Thyroid gland (tissue), 4 donors: ENCODE results near the gene CD22. TPM values are rescaled to one million over a fixed set of nuclear protein-coding genes. Genes with fewer than 3 reads are reported as not detected.

Source experiments
- DNase-seq, 2 donors: peaks; one replicate each; pipeline ENCODE4 v3.0.0-alpha.2; 2019
- H3K27ac ChIP-seq, 3 donors: fragments of 200-600 bp; sonication (generic); 1 replicate in 2 of 3; 2 replicates in 1 of 3; pipeline ENCODE4 v1.5.1; 2016 to 2019; ENCODE audit warnings: mild to moderate bottlenecking in 1 of 3, moderate library complexity in 1 of 3
- H3K27me3 ChIP-seq: fragments of 200-600 bp; sonication (generic); one replicate; pipeline ENCODE4 v1.5.1; 2019
- H3K36me3 ChIP-seq, 2 donors: fragments of 200-600 bp; sonication (generic); one replicate each; pipeline ENCODE4 v1.5.1; 2016 to 2019
- H3K4me1 ChIP-seq, 2 donors: fragments of 200-600 bp; sonication (generic); one replicate each; pipeline ENCODE4 v1.5.1; 2017 to 2019
- H3K4me3 ChIP-seq, 3 donors: fragments of 200-600 bp; sonication (generic); replicated peaks in 1 of 3; 1 replicate in 2 of 3; 2 replicates in 1 of 3; pipeline ENCODE4 v1.5.1; 2016; ENCODE audit warnings: mild to moderate bottlenecking in 1 of 3
- H3K9me3 ChIP-seq: fragments of 200-600 bp; sonication (generic); one replicate; pipeline ENCODE4 v1.5.1; 2017
- CTCF ChIP-seq, 6 experiments: fragments of 200-600 bp in 3 of 6; fragments of 450-650 bp in 3 of 6; sonication (generic) in 3 of 6; IDR thresholded peaks; one replicate each; pipeline ENCODE4 v1.5.1; 2016 to 2019; ENCODE audit warnings: antibody characterized with exemption in 6 of 6, mild to moderate bottlenecking in 2 of 6, inconsistent platforms in 1 of 6, moderate library complexity in 1 of 6
- POLR2A ChIP-seq, 2 donors: fragments of 450-650 bp; IDR thresholded peaks; one replicate each; pipeline ENCODE4 v1.6.1; 2017; ENCODE audit warnings: antibody characterized with exemption in 2 of 2, mild to moderate bottlenecking in 2 of 2, moderate library complexity in 1 of 2
- WGBS, 2 donors: methylation state at CpG; one replicate each; pipeline ENCODE4 v1.1.5; 2017; 5-methylcytosine and 5-hydroxymethylcytosine counted together
- intact Hi-C: fragments of 100-400 bp; cut with DNase I; formaldehyde crosslinking; loops from one replicate; pipeline ENCODE4 v1.15.1; 2023
- total RNA-seq, 4 donors: library from RNA; depleted of rRNA; stranded (reverse); fragments of >200 nt; gene quantifications; one replicate each; pipeline ENCODE4 v1.2.3, GENCODE V29; 2016

CD22 gene
- total RNA-seq, 4 donors from 2014 or later = 0.68 to 18.4 (median 2.0) TPM

GRCh38 chr19:35302446-35302845, 26.5 kb upstream of the CD22 start:
- WGBS, 2 donors = 87 to 91% methylated on average over 13 to 15 of the region's 16 CpGs
- Histone ChIP-seq H3K27ac (no peak overlapping the region), H3K4me1 (peaks cover 0 to 10% of the 10 kb centered on the region in 2 donors), H3K27me3 (no peaks in the 10 kb centered on the region), H3K4me3 (no peak overlapping the region), H3K36me3 (no peaks in the 10 kb centered on the region), H3K9me3 (no peaks in the 10 kb centered on the region)
- DNase-seq = no peak
- intact Hi-C loops = no loop called here
- TF ChIP-seq POLR2A (IDR thresholded peaks at IDR 0.05) = no peak

- H3K27ac ChIP-seq = no peak overlapping the region
- no peak for DNase-seq
- WGBS, 2 donors = 82% methylated on average over 6 of the region's 6 CpGs
- no peaks in the 10 kb centered on the region for H3K9me3 ChIP-seq
- TF ChIP-seq POLR2A (IDR thresholded peaks at IDR 0.05) (no peak), CTCF (IDR thresholded peaks at IDR 0.05) (no peak)
- H3K27me3 ChIP-seq = no peaks in the 10 kb centered on the region
- H3K36me3 ChIP-seq = no peaks in the 10 kb centered on the region
- peaks cover 7 to 20% of the 10 kb centered on the region in 2 donors for H3K4me1 ChIP-seq
- no peak overlapping the region for H3K4me3 ChIP-seq
- intact Hi-C loops = no loop called here
Observed at GRCh38 chr19:35303357-35303915, 25.6 kb upstream of the CD22 start.

- no peaks in the 10 kb centered on the region for H3K9me3 ChIP-seq
- no peaks in the 10 kb centered on the region for H3K36me3 ChIP-seq
- intact Hi-C loops = no loop called here
- H3K27ac ChIP-seq = no peak overlapping the region
- WGBS, 2 donors = 81% methylated on average over 11 of the region's 11 CpGs
- no peak for DNase-seq
- H3K4me3 ChIP-seq = no peak overlapping the region
- no peaks in the 10 kb centered on the region for H3K27me3 ChIP-seq
- H3K4me1 ChIP-seq = peaks cover 7 to 26% of the 10 kb centered on the region in 2 donors
- TF ChIP-seq POLR2A (IDR thresholded peaks at IDR 0.05) (no peak), CTCF (IDR thresholded peaks at IDR 0.05) (no peak)
Observed at GRCh38 chr19:35304036-35304435, 25.0 kb upstream of the CD22 start.

- TF ChIP-seq CTCF (IDR thresholded peaks at IDR 0.05) (no peak), POLR2A (IDR thresholded peaks at IDR 0.05) (no peak)
- Histone ChIP-seq H3K9me3 (no peaks in the 10 kb centered on the region), H3K36me3 (no peaks in the 10 kb centered on the region), H3K4me3 (no peak overlapping the region), H3K4me1 (peaks cover 11 to 37% of the 10 kb centered on the region in 2 donors), H3K27me3 (no peaks in the 10 kb centered on the region), H3K27ac (no peak overlapping the region)
- no peak for DNase-seq
- WGBS, 2 donors = 67 to 86% methylated on average over 6 of the region's 6 CpGs
- intact Hi-C loops = no loop called here
Observed at GRCh38 chr19:35305181-35305580, 23.8 kb upstream of the CD22 start.

GRCh38 chr19:35306473-35307246, 22.3 kb upstream of the CD22 start:
- Histone ChIP-seq H3K36me3 (no peaks in the 10 kb centered on the region), H3K4me1 (peaks cover 11 to 39% of the 10 kb centered on the region in 2 donors), H3K4me3 (no peak overlapping the region), H3K9me3 (no peaks in the 10 kb centered on the region), H3K27ac (peak overlapping the region in 2 of 3 donors; percentile 14 to 19), H3K27me3 (no peaks in the 10 kb centered on the region)
- peak in 1 of 2 donors; percentile 27 for DNase-seq
- intact Hi-C loops = no loop called here
- WGBS, 2 donors = 65 to 71% methylated on average over 17 to 20 of the region's 20 CpGs
- TF ChIP-seq POLR2A (IDR thresholded peaks at IDR 0.05) = no peak
- TF ChIP-seq CTCF (IDR thresholded peaks at IDR 0.05) = peak in 1 of 6 experiments; percentile 12
